Head of caudate nucleus (tissue), 42 donors: Measurements from ENCODE around the gene EML6.
"Not testable (repeated sequence)": the region's sequence is repeated elsewhere in the genome, so short reads cannot be mapped to it uniquely, and the experiment has no call there.

ENCODE experiments used
- DNase-seq, 42 donors: peaks; one replicate each; pipeline versions ENCODE4 v3.0.0 to v3.0.0-alpha.2; 2020 to 2021; ENCODE audit warnings: mixed read lengths in 7 of 42
- intact Hi-C: fragments of 100-400 bp; cut with DNase I; formaldehyde crosslinking; loops from one replicate; pipeline ENCODE4 v1.15.0; 2022

EML6 gene

GRCh38 chr2:54723131-54723995 lies at the start of gene EML6:
EML6 (plus strand) TSS chr2:54723662; CDS start chr2:54725062, 1,400 bp downstream.
- intact Hi-C loops = loop anchor here (10.0 kb wide), 3 partner anchors 111 to 441 kb away; no protein-coding TSS in a partner anchor

GRCh38 chr2:54675281-54675680 lies 48.2 kb upstream of the EML6 start:
- intact Hi-C loops = no loop called here

More at GRCh38 chr2:54723131-54723995, at the start of gene EML6:
- peak; percentile 94 to 100 (median 99) for DNase-seq

DNA sequence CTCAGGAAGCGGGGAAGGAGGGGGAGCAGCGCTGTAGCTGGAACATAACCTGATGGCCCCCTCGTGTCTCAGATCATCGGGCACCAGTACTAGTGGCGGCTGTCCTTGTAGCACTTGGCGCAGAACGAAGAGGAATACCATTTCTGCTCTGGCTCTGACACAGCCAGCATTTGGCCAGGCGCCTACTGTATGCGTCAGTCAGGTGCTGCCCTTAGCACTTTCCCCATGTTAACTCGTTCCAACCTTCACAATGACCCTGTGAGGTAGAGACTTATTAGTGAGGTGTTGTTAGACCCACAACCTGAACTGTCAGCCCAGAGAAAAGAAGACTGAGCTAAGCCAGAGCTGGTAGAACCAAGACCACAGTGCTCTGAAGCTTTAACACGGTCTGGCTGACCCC lies 47.7 kb upstream of the EML6 start:
- DNase-seq = no peak
- intact Hi-C loops = no loop called here

More at GRCh38 chr2:54675281-54675680, 48.2 kb upstream of the EML6 start:
- no peak for DNase-seq

- no peak for DNase-seq
- intact Hi-C loops = no loop called here
These were observed 46.8 kb upstream of the EML6 start for GRCh38 chr2:54676656-54677055.

DNA sequence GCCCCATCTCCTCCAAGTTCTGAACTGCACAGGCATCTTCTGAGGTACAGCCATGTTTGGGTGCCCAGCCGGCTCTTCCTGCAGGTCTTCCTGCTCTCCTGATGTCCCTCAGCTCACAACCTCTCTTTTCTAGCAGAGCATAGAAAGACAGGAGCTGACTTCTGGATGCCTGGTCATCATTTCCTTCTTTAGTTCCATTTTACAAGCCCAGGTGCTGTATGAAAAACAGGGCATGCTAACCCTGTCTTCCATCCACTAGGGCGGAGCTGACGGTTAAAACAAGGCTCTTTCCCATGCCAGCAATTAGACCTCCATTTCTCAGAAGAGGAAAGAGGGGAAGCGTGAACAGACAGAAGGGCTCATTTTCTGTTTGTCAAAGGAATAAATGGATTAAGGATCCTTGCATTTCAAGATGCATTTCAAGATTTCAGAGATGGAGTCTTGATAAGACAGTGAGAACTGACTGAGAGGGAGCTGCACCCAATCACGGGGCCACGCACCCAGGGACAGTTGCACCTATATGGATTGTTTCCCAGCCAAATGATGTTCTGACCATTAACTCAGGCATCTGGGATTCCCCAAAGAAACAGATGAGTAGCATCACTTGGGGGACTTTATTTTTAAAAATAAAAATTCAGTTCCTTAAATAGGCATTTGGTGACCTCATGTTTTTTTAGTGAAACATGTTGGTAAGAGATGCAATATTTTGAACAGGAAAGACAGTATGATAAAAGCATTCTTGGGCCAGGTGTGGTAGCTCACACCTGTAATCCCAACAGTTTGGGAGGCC lies 45.8 kb upstream of the EML6 start:
- intact Hi-C loops = no loop called here
- no peak for DNase-seq

DNA sequence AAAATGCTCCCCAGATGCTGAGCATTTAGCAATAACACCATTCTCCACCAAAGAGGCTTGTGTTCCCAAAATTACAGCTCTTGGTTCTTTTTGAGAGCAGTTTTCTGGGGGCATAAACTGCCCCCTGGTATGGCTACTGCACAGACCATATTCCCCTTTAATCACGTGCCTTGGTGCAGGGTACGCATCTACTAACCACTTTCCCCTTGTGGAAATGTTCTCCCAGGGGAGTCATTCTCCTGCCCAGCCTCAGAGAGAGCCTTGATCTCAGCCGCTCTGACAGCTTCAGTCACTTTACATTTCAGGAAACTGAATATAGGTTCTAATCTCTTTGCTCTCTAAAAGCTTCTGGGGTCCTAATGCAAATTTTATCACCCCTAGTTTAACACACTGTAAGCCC lies 44.7 kb upstream of the EML6 start:
- no peak for DNase-seq
- intact Hi-C loops = no loop called here

GRCh38 chr2:54680397-54681041 lies 42.9 kb upstream of the EML6 start:
- no peak for DNase-seq
- intact Hi-C loops = no loop called here

GRCh38 chr2:54681416-54681815 lies 42.0 kb upstream of the EML6 start:
- intact Hi-C loops = no loop called here
- DNase-seq = no peak

- intact Hi-C loops = no loop called here
These were observed 39.9 kb upstream of the EML6 start for GRCh38 chr2:54683596-54683995.

DNA sequence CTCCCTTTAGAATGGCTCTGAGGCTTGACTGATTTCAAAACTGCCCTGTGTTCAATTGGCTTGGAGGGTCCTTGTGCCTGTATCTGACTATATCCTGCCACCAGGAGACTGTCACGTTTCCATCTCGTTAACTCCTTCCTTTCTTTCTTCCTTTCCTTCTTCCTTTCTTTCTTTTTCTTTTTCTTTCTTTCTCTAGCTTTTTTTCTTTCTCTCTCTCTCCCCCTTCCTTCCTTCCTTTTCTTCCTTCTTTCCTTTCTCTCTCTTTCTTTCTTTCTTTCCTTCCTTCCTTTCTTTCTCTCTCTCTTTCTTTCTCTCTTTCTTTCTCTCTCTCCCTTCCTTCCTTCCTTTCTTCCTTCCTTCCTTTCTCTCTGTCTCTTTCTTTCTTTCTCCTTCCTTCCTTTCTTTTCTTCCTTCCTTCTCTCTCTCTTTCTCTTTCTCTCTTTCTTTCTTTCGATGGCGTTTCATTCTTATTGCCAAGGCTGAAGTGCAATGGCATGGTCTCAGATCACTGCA lies 38.1 kb upstream of the EML6 start:
- DNase-seq = no peak
- intact Hi-C loops = no loop called here

More at GRCh38 chr2:54683596-54683995, 39.9 kb upstream of the EML6 start:
- DNase-seq = no peak

DNA sequence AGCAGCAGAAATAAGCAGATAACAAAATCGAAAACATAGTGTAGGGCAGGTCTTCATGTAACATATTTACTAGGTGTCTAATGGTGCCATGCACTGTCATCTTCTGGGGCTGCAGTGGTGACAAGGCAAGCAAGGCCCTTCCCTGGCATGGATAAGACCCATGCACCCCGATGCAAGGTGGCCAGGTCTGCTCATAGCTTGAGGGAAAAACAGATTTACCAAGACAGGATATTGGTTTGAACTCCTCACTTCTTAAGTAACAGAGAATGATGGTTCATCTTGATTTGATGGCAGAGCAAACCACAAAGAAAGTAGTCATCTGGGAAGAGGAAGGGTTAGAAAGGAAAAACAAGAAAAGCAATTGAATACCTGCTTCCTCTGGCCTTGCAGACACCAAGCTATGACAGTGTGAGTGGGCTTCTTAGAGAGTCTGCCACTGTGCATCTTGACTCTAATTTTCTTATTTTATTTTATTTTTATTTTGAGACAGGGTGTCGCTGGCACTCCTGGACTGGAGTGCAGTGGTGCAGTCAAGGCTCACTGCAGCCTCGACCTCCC lies 35.8 kb upstream of the EML6 start:
- DNase-seq = no peak
- intact Hi-C loops = no loop called here

DNA sequence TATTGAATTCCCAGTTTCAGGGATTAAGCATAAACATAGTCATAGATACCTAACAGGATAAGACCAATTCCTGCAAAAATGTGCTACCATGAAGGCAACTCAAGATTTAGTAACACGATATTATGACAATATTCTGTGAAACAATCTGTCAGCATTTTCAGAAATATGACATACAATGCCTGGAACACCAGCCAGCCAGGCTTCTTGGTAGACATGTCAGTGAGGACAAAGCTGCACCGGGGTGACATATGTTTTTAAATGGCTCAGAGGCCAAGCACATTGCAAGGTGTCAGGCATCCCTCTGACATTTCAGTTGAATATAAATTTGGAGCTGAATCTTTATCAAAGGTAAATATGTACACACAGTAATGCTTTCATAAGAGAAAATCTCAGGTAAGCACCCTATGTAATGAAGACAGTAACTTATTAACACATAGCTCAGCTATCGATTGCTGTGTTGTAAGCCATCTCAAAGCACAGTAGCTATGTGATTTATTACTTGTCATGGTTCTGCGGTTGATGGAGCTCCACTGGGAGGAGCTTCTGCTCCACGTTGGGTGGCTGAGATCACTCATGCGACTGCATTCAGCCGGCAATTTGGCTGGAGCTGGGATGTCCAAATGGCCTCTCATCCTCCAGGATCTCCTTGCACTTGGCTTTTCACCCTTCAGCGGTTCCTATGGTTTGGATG lies 31.9 kb upstream of the EML6 start:
- DNase-seq = no peak
- intact Hi-C loops = no loop called here

DNA sequence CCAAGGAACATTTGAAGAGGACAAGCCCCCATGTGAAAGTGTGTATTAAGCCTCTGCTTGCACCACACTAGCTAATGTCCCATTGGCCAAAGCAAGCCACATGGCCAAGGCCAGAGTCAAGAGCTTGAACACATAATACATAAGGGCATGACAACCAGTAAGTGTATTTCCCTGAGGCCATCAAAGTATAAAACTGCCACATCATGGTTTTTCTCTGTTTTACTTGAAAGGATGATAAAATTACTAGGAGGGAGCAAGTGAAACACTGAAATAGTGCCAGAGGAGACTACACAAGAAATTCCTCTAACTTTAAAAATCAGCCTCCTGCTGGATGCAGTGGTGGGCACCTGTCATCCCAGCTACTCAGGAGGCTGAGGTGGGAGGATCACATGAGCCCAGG lies 30.9 kb upstream of the EML6 start:
- intact Hi-C loops = no loop called here
- no peak for DNase-seq

DNA sequence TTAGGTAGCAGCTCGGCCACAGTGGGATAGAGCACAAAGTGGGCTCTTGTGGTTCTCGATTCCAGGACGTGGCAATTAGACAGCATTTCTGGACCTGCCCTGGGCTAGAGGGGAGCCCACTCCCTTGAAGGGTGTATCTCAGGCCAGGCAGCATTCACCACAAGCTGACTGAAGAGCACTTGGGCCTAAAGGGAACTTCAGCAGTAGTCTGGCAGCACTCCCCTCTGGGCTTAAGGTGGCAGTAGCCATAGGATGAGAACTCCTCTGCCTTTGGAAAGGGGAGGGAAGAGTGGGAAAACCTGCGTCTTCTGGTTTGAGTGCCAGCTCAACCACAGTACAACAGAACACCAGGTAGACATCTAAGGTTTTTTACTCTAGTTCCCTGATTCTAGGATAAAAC lies 28.1 kb upstream of the EML6 start:
- DNase-seq = no peak
- intact Hi-C loops = no loop called here

DNA sequence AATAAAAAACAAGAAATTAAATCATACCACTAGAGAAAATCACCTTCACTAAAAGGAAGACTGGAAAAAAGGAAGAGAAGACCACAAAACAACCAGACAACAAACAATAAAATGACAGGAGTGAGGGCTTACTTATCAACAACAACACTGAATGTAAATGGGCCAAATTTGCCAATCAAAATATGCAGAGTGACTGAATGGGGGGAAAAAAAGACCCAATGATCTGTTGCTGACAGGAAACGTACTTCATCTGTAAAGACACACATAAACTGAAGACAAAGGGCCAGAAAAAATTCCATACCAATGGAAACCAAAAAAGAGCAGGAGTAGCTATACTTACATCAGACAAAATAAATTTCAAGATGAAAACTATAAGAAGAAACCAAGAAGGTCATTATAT lies 25.5 kb upstream of the EML6 start:
- DNase-seq = no peak
- intact Hi-C loops = no loop called here

- DNase-seq, intact Hi-C loops: not testable (repeated sequence)
These were observed 24.5 kb upstream of the EML6 start for GRCh38 chr2:54698926-54699325.

GRCh38 chr2:54699665-54700064 lies 23.8 kb upstream of the EML6 start:
- intact Hi-C loops = loop anchor here (10.0 kb wide), 1 partner anchor 585 kb away; the partner anchor contains the start of gene ACYP2

GRCh38 chr2:54701029-54701428 lies 22.4 kb upstream of the EML6 start:
- intact Hi-C loops = loop anchor here (10.0 kb wide), 1 partner anchor 586 kb away; the partner anchor contains the start of gene ACYP2

More at GRCh38 chr2:54699665-54700064, 23.8 kb upstream of the EML6 start:
- no peak for DNase-seq

More at GRCh38 chr2:54701029-54701428, 22.4 kb upstream of the EML6 start:
- DNase-seq = no peak
